Activated CD8-positive, alpha-beta memory T cell treated with anti-CD3 and anti-CD28 coated beads for 24 hours (primary cell): ENCODE measurements around the gene ANKRD6.

ENCODE experiments used
- DNase-seq: peaks from one replicate; pipeline ENCODE4 v3.0.0-alpha.2; 2020

The ANKRD6 gene

DNA sequence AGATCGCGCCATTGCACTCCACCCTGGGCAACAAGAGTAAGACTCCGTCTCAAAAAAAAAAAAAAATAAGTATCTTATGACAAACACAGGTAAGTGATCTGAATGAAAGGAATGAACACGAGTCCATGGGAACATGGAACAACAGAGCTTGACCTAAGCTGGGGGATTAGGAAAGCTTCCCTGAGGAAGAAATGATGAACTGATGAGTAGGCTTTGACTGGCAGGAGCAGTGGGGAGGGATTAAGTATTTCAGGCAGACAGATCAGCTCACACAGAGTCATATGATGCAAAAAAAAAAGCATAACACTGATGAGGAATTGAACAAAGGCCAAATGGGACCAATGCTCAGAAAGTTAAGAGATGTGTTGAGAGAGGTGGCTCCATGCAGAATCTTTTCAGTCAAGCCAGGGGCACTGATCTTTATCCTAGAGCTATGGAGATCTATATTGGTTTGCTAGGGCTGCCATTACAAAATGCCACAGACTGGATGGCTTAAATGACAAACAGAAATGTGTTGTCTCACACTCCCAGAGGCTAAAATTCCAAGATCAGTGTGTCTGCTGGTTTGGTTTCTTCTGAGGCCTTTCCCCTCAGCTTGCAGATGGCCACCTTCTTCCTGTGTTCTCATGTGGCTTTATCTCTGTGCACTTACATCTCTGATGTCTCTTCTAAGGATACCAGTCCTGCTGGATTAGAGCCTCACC, 85.6 kb downstream of the ANKRD6 start:
- no peak for DNase-seq

DNA sequence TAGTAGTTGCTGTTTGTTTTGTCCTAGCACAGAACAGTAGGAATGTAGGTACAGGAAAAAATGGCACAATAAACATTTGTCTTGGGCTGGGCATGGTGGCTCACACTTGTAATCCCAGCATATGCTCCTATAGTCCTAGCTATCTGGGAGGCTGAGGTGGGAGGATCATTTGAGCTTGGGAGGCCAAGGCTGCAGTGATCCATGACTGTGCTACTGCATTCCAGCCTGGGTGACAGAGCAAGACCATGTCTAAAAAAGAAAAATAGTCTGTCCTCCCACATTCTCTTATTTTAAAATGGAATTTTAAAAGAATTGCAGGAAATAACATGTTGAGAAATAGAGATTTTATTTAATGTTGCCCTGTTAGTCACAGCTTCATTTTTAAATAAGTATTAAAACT, 87.8 kb downstream of the ANKRD6 start:
- no peak for DNase-seq

DNA sequence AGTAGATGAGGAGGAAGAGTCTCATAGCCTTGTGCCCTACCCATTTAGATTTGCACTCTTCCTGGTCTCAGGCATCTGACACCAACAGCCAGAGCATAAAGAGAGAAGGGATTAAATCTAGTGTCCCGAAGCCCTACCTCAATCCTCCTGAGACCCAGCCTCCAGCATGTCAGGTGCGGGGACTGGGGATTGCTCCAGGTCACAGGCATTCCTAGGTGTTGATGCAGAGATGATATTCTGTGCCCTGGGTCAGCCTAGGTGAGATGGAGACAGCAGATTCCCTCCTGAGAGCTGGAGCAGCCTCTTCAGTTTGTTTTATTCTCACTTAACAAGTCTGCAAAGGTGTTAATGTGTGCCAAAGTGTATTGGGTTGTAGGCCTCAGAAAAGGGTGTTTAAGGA, 89.8 kb downstream of the ANKRD6 start:
- no peak for DNase-seq

DNA sequence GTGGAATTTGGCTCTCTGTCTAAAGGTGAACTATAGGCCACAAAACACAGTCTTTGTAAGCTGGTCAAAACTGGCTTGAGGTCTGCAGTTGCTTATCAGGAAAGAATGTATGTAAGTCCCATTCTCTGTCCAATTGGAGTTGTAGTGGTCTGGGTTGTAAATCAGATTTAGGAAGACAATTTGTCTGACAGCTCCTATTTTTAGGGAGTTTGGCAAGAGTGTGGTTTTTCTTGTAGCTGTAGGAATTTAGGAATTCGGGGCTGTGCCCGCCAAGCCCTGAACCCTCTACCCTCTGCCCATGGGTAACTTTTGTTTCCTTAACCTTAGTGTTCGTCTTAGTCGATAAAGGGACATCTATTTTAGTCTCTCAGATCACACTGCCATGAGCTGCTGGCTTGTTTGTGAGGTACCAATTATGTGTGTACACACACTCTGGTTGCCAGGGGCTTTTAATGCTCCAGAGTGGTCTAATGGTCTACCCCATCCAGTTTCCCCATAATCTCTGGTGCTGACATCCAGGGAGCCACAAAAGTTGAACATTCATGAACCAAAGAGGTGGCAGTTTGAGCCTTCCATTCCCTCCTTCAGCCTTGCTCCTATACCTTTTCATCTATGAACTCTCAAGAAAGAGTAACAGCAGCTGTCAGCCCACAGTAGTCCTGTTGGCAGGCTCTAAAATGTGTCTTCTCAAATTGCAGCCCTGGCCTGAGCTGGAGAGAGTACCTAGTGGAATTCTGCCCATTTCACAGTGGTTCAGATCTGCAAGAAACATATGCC, 93.0 kb downstream of the ANKRD6 start:
- no peak for DNase-seq

DNA sequence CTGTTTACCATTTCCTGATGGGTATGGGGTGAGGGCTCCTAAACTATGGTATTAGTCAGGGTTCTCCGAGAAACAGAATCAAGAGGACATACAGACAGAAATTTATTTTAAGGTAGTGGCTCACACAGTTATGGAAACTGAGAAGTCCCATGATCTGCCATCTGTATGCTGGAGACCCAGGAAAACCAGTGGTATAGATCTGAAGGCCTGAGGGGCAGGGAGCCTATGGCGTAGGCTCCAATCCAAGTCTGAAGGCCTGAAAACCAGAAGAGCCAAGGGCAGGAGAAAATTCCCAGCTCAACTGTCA, 93.6 kb downstream of the ANKRD6 start:
- DNase-seq, result no peak

DNA sequence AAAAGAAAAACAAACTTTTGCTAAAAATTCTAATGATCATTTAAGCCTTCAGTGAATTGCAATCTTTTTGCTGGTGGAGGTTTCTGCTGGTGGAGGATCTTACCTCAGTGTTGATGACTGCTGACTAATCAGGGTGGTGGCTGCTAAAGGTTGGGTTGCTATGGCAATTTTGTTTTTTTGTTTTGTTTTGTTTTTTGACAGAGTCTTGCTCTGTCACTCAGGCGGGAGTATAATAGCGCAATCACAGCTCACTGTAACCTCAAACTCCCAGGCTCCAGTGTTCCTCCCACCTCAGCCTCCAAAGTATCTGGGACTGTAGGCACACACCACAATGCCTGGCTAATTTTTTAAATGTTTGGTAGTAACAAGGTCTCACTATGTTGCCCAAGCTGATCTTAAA, 94.7 kb downstream of the ANKRD6 start:
- no peak for DNase-seq

DNA sequence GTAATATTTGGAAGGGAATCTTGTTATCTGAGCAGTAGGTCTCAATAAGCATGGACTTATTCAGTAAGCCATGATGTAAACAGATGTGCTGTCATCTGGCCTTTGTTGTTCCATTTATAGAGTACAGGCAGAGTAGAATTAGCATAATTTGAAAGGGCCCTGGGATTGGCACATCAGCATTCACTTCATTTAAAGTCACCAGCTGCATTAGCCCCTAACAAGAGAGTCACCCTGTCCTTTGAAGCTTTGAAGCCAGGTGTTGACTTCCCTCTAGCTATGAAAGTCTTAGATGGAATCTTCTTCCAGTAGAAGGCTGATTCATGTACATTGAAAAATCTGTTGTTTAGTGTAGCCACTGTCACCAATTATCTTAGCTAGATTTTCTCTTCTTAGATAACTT, 95.9 kb downstream of the ANKRD6 start:
- no peak for DNase-seq

DNA sequence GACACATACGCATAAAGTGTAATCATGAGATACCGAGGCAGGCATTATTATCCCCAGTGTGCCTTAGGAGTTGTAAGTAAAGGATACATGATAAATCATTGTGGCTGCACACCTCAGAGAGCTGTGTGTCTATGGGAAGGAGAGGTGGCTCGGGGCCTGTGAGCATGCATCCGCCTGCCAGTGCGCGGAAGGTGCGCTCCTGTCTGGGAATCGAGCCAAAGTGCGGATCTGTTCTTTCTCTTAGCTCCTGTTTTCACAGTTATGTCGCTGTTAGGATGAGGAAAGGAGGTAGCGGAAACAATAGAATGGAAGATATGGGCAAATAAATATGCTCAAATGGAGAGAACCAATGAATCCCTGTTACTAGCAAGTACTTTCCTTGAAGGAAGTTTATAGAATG, 98.0 kb downstream of the ANKRD6 start:
- no peak for DNase-seq

DNA sequence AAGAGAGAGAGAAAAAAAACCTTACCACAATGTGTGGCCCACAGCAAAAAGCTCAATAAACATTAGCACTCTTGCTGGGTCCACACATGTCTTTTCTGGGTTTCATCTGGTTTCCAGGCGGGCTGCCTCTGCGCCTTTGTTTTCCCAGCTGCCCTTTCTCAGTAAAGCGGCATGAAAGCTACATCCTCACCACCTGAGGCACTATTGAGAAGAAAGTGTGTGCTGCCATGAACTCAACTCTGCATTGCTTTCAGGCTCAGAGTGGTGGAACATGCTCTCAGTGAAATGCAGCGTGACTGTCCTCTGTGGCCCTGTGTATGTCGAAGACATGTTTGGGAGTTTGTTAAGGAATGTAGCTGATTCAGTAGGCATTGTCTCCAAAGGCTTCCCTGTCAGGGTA, 103.3 kb downstream of the ANKRD6 start:
- DNase-seq, result no peak

DNA sequence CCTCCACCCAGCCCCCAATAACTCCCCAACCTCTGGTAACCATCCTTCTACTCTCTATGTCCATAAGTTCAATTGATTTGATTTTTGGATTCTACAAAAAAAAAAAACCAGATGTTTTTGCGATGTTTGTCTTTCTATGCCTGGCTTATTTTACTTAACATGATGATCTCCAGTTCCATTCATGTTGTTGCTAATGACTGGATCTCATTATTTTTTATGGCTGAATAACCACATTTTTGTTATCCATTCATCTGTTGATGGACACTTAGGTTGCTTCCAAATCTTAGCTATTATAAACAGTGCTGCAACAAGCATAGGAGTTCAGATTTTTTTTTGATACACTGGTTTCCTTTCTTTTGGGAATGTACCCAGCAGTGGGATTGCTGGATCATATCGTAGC, 106.8 kb downstream of the ANKRD6 start:
- no peak for DNase-seq

DNA sequence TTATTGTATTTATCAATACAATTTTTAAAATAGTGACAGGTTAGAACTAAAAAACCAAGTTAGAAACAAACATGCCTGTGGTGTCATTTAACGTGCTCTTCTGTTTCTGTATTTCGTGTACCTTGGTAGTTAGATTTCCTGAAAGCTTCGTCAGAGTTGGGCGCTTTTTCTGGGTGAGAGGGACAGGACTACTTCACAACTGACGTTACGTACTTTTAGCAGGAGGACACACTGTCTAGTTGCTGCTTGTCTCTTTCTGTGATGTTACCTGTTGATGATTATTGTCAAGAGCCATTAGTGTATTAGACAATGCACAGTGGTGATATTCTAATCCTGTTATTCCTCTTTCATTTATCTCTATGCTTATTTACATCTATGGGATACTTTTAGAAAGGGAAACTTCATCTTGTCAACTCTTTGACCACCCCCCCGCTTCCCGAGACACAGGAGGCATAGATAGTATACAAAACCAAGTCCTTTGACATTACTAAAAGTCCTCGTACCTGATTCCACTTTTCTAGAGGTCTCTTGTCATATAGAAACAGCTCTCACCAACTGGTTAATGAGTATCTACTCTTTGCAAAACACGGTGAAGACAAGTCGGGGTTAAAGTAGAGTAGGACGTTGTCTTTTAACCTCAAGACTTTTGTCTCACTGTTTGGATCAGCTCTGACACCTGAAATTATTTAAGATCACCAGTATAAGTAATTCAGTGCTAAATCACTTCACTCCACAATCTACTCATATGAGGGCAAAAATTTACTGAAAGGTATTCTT, 109.3 kb downstream of the ANKRD6 start:
- no peak for DNase-seq

DNA sequence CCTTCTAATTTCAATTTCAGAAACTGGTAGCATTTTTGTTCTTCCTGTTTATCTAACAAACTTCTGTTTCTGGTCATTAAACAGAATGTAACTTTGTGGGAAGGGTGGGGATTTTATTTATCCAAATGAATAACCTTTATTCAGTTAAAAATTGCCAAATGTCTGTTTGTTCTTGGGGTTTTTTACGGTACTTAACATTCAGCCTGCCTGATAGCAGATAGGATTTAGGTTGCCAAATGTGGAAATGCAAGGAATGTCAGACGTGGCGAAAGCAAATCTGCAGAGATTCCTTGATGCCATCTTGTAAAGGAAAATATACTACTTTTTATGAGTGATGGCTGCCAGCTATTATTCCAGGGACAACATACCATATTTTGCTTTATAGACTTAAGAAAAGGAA, 109.9 kb downstream of the ANKRD6 start:
- DNase-seq, result no peak

DNA sequence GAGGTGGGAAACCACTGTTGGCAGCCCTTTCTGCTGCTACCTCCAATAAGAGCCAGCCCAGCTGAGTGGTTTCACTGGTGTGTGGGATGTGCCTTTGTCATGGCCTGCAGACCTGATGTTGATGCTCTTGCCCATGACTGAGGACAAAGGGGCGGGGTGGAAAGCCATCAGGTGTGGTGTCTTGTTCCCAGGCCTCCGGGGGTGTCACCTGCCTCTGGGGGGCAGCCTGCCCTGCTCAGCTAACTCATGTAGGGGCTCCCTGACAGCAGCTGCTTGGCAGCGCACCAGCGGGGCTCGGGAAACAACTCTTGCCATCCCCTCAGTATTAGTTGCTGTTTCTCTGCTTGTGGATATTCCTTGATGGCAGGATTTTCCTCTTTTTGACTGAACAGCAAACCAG, 114.3 kb downstream of the ANKRD6 start:
- DNase-seq, result no peak

DNA sequence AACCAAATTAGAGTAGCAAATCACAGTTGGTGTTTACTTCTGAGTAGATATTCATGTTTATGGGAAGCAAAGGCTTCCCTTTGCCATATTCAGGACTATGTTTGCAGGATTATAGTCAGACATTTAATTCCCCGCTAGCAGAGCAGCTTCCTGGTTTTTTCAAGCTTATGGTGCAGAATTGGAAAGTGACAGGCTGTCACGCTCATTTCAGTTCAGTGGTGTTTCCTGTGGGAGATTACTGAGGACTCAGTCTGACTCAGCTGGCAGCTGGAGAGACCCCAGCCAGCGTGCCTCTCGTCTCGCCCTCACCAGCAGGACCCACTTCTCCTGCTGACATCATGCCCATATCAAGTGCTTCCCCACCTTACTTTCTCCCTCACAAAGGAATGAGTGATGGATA, 120.5 kb downstream of the ANKRD6 start:
- DNase-seq, result no peak

DNA sequence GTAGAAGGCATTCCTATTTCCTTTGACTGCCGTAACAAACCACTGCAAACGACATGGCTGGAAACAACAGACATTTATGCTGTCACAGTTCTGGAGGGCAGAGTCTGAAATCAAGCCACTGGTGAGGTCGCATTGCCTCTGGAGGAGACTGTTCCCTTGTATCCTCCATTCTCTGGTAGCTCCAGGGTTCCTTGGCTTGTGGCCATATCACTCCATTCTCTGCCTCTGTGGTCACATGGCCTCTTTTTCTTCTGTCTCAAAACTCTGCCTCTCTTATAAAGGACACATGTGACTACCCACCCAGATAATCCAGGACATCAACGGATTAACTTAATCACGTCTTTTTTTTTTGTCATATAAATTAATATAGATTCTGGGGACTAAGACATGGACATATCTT, 121.2 kb downstream of the ANKRD6 start:
- DNase-seq, result no peak

DNA sequence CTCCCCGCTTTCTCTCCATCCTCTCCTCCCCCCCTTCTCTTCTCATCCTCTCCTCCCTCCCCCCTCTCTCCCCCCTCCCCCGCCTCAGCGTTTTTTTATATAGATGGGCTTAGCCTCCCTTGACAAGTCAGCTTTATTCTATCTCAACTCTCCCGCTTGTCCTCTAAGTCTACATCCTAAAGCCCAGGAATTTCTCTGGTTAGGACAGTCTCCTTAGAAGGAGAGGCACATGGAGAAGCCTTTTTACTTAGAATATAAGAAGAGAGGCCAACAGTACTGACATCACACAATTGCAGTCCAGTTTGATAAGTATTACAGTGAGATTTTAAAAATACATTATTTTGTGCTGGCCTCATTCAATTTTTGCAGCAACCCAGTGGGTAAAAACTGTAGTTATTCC, 122.1 kb downstream of the ANKRD6 start:
- no peak for DNase-seq

DNA sequence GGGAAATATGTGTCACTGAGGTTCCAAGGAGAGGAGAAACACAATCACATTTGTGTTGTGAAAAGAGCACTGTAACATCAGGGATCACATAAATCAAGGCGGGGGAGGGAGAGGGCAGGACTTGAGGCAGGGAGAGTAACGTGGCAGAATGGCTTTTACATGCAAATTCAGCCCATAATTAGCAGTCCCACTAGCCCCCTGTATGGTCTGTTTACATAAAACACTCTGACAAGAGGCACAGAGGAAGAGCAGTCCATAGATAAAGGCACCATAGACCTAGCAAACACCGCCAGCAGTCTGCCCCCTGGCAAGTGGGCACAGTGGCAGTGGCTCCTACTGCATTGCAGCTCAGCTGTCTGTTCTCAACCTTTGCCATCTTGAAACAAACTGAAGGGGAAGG, 122.9 kb downstream of the ANKRD6 start:
- DNase-seq, result no peak

DNA sequence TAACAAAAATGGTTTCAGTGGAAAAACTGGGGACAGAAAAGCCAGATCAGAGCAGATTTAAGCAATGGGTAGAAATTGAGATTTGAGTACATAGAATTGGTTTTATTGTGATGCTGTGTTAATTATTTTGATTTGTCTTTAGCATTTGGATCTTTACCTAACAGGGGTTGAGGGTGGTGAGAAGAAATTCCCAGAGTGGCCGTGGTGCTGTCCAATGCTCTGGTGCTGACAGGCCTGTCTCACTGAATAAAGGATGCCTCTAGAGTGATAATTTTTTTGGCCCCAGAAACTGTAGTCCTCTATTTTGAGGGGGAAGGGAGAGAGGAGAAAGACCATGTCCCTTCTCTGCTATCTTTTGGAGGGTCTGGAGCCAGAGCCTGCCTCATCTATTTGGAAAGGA, 126.5 kb downstream of the ANKRD6 start:
- DNase-seq, result no peak

DNA sequence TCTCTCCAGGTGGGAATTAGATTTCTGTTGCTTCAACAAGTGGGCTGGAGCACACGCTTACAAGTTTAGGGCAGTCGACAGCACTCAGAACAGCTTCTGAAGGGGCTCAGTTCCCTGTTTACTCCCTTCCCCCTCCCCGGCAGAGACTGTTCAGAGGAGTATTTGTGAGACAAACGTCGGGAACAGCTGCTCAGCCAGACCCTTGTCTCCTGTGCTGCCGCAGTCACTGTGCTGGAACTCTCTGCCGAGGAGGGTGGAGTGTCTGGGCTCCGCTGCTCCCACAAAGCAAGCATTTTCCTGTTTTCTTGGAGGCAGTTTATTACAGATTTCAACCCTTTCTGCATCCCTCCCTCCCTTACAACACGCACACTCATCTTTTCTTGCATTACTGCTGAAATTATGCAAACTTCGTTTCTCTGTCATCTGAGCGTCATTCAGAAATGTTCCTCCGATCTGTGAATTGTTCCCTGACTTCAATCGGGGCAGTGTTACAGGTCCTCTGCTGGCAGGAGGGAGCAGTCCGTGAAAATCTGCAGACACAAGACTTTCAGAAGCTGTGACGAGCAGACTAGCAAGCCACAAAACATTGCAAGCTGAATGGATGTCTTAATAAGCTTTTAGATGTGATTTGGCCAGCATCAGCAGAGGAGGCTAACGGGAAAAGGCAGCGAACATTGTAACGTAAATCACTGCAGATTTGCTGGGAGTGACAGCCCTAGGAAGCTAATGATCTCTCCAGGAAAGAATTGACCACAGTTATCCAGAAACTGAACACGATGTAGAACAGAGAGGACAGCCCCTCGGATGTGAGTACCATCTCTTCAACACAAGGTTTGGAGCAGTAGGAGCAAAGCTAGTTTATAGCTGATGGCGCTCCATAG, 129.4 kb downstream of the ANKRD6 start:
- no peak for DNase-seq

DNA sequence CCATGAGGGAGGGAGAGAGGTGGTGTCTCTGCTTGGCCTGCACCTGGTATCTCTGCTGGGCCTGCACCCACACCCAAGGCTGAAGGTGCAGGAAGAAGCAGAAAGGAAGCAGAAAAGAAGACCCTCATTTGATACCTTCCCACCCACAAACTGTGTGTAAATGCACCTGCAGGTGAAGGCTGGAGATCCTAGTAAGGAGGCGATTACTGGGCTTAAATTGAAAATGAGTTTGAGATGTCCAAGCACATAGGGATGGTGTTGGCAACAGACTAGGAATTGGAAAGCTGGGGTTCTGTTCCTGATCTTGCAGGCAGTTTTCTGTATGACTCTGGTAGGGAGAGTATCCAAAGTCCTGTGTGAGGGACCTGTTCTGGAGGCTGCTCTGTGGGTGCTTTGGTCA, 130.9 kb downstream of the ANKRD6 start:
- no peak for DNase-seq

DNA sequence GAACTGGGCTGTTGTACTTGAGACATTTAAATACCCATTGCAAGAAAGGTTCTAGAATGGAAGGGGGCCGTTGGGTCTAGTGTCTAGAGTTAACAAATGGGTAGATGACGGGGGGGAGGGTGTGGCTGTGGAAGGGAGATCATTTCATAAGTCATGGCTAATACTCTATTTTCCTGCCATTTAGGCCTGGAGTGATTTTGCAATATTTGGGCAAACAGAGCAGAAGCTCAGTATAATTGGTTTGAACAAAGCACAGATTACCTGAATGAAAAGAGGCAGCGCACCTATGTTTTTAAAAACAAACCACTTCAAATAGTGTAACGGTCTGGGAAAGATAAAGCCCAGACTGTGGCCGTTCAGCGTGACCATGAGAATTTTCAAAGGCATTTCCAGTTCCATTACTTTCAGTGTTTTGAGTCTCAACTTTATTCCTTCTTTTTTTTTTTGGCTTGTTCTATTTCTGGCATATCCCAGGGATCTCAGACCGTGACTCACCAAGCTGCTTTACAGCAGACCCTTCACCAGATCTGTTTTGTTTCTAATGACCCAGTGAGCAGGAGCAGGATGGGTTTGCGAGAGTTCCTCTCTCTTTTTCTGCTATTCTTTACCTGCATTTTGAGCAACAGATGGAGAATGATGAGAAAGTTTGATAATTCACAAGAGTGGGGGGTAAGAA, 131.9 kb downstream of the ANKRD6 start:
- no peak for DNase-seq

DNA sequence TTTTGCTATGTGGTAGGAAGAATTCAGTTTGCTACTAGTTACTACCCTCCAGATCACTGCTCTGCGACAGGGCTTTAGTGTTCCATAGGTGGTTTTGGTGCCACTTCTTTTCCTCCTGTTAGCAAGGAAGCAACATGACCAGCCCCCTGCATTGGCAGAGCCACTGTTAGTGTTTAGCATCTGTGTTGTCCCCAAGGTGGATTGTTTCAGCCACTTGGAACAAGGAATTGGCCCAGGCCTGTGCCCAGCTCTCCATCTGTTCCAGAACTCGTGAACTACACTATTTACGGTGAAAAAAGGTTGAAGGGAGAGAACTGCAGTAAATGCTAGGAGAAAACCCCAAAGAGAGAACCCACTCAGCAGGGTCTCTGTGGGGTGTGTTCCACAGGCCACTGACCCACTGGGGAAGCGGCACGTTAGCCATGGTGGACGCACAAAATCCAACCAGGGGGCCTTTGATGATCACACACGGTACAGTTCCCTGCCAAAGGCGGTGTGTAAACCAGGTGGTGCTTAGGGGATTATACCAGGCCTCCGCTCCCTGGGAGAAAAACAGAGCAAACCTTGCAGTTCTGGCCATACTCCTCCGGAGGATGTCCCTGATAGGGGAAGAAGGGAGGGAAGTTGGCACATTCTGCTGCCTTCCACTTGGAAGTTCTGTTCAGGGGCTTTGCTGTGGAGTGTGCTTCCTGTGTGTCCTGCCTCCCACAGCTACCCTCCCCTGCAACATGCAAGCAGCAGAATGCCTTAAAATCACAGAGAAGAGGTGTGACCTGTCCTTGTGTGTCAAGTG, 133.3 kb downstream of the ANKRD6 start:
- no peak for DNase-seq
